T-helper 1 cell treated with Interleukin-12 subunit alpha and Interleukin-12 subunit beta and Interleukin-4 antibody, amounts not matched to agents 30 μg/mL and 1 μg/mL, for 36 hours (primary cell): ENCODE data around the gene ZNF330.
"Not testable (repeated sequence)": the region's sequence is repeated elsewhere in the genome, so short reads cannot be mapped to it uniquely, and the experiment has no call there.

Experiments
- H3K27ac Mint-ChIP-seq: one replicate; pipeline ENCODE4 v1.8.0; 2021; ENCODE audit warnings: mild to moderate bottlenecking, mixed read lengths
- H3K27me3 Mint-ChIP-seq: one replicate; pipeline ENCODE4 v1.8.0; 2021; ENCODE audit warnings: low read depth, mixed read lengths
- H3K36me3 Mint-ChIP-seq: one replicate; pipeline ENCODE4 v1.8.0; 2021; ENCODE audit warnings: low read depth, mixed read lengths
- H3K4me1 Mint-ChIP-seq: one replicate; pipeline ENCODE4 v1.8.0; 2021; ENCODE audit warnings: low read depth, mixed read lengths
- H3K4me3 Mint-ChIP-seq: one replicate; pipeline ENCODE4 v1.8.0; 2021; ENCODE audit warnings: mild to moderate bottlenecking, moderate library complexity, mixed read lengths
- H3K9me3 Mint-ChIP-seq: one replicate; pipeline ENCODE4 v1.8.0; 2021; ENCODE audit warnings: mixed read lengths

ZNF330 gene

DNA sequence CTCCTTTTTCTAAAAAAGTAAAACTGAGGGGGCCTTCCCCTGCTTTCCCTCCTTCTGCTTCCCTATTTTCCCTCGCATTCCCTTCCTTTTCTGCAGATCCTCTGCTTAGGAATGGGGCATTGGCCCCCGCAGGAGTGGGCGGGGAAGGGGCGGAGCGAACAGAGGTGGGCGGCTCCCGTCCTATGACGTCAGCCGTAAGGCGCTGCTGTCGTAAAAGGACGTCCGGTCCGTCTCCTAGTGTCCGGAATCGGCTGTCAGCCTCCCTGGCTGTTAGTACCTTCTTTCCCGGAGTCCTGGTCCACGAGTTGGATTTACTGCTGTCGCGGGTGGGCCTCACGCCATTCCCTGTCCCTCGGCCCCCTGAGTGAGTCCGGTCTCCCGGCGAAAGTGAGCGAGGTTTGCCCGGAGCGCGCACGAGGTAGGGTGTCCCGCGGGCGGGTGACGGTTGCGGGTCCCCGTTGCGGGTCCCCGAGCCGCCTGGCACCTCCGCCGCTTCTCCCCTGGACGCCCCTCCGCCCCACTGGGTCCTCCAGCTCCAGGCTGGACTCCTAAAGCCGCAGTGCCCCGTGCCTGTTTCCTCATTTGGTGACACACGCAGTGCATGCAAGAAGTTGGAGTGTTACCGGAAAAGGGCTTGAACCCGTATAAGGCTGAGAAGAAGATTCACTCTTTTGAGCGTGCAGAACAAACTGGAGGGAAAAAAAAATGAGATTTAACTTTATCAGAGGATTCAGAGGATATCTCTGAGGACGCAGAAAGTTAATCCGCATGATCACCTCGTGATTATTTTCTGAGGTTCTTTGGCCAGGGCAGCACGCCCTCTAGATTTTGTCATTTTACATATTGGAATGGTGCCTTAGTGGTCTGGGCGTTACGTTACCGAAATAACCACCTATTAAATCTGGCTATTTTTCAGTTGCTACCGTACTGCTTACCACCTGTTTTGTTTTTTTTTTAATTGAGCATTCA is at the start of gene ZNF330:
Gene ZNF330 (plus strand): TSS at position 205 of the 969 bp plus-strand sequence. CDS start 1,477 bp downstream, outside the sequence.
- no peaks in the 10 kb centered on the region for H3K9me3 Mint-ChIP-seq
- peaks cover 22% of the 10 kb centered on the region for H3K4me1 Mint-ChIP-seq
- H3K36me3 Mint-ChIP-seq: peaks cover 18% of the 10 kb centered on the region
- H3K4me3 Mint-ChIP-seq: peak within 1 kb of the TSS; percentile 94
- peak within 1 kb of the TSS; percentile 98 for H3K27ac Mint-ChIP-seq
- no peaks in the 10 kb centered on the region for H3K27me3 Mint-ChIP-seq

- Mint-ChIP-seq H3K9me3 (no peaks in the 10 kb centered on the region), H3K36me3 (no peaks in the 10 kb centered on the region), H3K4me1 (no peaks in the 10 kb centered on the region), H3K27me3 (peaks cover 4% of the 10 kb centered on the region), H3K4me3 (no peak overlapping the region), H3K27ac (no peak overlapping the region)
Observed at GRCh38 chr4:141174457-141174856, 46.2 kb upstream of the ZNF330 start.

- peaks cover 4% of the 10 kb centered on the region for H3K27me3 Mint-ChIP-seq
- H3K27ac Mint-ChIP-seq: no peak overlapping the region
- H3K9me3 Mint-ChIP-seq: no peaks in the 10 kb centered on the region
- H3K36me3 Mint-ChIP-seq: no peaks in the 10 kb centered on the region
- H3K4me1 Mint-ChIP-seq: no peaks in the 10 kb centered on the region
- no peak overlapping the region for H3K4me3 Mint-ChIP-seq
Observed at GRCh38 chr4:141177171-141177570, 43.5 kb upstream of the ZNF330 start.

DNA sequence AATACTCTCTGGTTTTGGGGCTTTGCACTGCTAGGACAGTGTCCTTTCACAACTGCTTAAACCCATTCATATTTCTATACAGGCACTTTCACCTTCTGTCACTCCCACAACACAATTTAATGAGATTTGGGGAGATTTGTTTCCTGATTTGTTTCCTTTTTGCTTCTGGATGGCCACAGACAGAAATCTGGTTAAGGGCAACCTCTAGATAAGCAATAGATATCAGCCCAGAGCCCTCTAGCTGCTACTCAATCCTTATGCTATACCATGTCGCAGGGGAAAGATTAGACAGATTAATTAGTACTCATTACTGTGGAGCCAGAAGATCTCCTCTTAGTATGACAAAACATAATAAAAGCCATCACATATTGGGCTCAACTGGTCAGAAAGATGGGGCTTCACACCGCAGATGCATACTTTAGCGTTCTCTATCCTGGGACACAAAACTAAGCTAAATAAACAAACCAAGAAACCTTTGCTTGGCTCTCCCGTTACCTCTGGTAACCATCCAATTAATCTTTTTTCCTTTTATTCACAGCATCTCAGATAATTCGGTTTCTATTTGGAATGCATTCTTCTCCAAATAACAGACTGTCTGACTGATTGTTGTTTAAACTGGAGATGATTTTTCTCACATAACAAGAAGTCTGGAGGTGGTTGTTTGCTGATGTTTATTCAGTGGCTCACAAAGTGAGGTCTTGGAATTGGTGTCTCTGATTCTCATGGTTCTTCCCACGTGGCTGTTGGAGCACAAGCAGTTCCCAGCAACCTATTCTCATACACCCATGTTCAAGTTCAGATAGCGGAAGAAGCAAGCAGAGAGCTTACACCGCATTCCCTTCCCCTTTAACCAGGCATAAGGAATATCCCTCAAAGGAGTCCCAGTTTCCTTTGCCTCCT is 41.0 kb upstream of the ZNF330 start:
- H3K27me3 Mint-ChIP-seq: no peaks in the 10 kb centered on the region
- H3K27ac Mint-ChIP-seq: no peak overlapping the region
- no peak overlapping the region for H3K4me3 Mint-ChIP-seq
- H3K9me3 Mint-ChIP-seq: no peaks in the 10 kb centered on the region
- no peaks in the 10 kb centered on the region for H3K4me1 Mint-ChIP-seq
- no peaks in the 10 kb centered on the region for H3K36me3 Mint-ChIP-seq

DNA sequence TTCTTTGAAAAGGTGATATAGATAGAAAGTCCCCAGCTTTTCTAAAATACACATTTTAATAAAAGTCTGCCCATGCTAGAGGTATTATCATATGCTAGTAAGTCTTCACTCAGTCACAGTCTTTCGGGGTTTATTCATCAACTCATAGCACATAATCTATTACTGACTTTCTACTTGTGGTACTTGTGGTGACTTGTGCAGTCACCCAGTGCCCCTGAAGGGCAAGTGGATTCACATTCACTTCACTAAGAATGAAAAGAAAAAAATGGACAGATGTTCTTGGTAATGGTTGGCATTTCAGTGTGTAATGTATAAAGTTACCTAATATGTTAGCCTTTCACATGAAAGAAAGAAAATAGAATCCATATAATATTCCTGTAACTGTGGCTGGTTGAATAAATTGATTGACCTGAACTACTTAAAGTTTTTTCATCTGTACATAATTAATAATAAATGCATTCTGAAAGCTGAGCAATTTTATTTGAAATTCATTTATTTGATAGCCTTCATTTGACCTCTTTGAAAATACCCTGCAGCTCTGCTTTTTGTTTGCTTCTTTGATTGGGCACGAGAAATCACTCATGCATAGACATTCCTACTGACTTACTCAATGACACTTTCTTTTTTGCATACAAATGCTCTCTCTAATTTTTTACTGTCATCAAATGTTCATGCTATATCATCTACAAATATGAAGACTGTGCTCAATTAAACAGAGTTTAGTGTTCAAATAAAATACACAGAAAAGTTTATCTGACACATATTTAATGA is 39.5 kb upstream of the ZNF330 start:
- no peaks in the 10 kb centered on the region for H3K4me1 Mint-ChIP-seq
- no peak overlapping the region for H3K27ac Mint-ChIP-seq
- no peaks in the 10 kb centered on the region for H3K9me3 Mint-ChIP-seq
- H3K4me3 Mint-ChIP-seq: no peak overlapping the region
- H3K27me3 Mint-ChIP-seq: peaks cover 5% of the 10 kb centered on the region
- H3K36me3 Mint-ChIP-seq: no peaks in the 10 kb centered on the region

DNA sequence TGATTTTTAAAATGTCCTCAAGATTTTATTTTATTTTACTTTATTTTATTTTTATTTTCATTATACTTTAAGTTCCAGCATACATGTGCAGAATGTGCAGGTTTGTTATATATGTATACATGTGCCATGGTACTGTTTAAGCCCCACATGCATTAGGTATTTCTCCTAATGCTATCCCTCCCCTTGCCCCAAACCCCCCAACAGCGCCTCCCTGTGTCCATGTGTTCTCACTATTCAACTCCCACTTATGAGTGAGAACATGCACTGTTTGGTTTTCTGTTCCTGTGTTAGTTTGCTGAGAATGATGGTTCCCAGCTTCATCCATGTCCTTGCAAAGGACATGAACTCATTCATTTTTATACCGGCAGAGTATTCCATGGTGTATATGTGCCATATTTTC is 37.2 kb upstream of the ZNF330 start:
- not testable (repeated sequence) for H3K9me3 Mint-ChIP-seq, H3K4me3 Mint-ChIP-seq, H3K27me3 Mint-ChIP-seq, H3K36me3 Mint-ChIP-seq, H3K4me1 Mint-ChIP-seq, H3K27ac Mint-ChIP-seq

GRCh38 chr4:141192564-141192963 is 28.1 kb upstream of the ZNF330 start:
- Mint-ChIP-seq H3K27me3 (no peaks in the 10 kb centered on the region), H3K4me3 (no peak overlapping the region), H3K36me3 (no peaks in the 10 kb centered on the region), H3K27ac (no peak overlapping the region), H3K4me1 (no peaks in the 10 kb centered on the region), H3K9me3 (no peaks in the 10 kb centered on the region)

DNA sequence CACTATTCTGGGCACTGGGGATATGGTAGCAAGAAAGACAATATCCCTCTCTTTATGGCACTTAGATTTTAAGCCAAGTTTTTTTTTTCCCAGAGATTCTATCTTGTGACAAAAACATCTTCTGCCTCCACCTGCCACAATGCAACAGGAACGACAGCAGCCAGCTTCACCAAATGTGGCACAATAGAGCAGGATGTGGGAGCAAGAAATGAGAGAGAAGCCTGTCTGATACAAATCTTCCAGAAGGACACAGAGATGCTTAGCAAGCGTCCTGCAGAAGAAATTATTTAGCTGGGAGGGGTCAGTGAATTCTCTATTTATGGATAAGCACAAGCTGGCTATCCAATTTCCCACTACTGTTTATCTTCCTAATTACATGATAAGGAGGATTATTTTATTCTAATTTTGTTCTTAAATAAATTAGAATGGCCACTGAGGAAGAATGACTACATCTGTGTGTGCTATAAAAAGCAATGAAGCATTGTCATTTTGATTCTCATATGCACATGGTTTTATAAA is 27.1 kb upstream of the ZNF330 start:
- H3K4me1 Mint-ChIP-seq: no peaks in the 10 kb centered on the region
- no peaks in the 10 kb centered on the region for H3K36me3 Mint-ChIP-seq
- H3K27me3 Mint-ChIP-seq: no peaks in the 10 kb centered on the region
- H3K9me3 Mint-ChIP-seq: no peaks in the 10 kb centered on the region
- no peak overlapping the region for H3K4me3 Mint-ChIP-seq
- H3K27ac Mint-ChIP-seq: no peak overlapping the region

GRCh38 chr4:141195095-141195707 is 25.5 kb upstream of the ZNF330 start:
- no peaks in the 10 kb centered on the region for H3K27me3 Mint-ChIP-seq
- no peaks in the 10 kb centered on the region for H3K9me3 Mint-ChIP-seq
- H3K4me3 Mint-ChIP-seq: no peak overlapping the region
- no peaks in the 10 kb centered on the region for H3K36me3 Mint-ChIP-seq
- H3K27ac Mint-ChIP-seq: no peak overlapping the region
- no peaks in the 10 kb centered on the region for H3K4me1 Mint-ChIP-seq

GRCh38 chr4:141196227-141196933 is 24.3 kb upstream of the ZNF330 start:
- H3K27me3 Mint-ChIP-seq: no peaks in the 10 kb centered on the region
- H3K4me1 Mint-ChIP-seq: no peaks in the 10 kb centered on the region
- H3K4me3 Mint-ChIP-seq: no peak overlapping the region
- H3K9me3 Mint-ChIP-seq: no peaks in the 10 kb centered on the region
- no peaks in the 10 kb centered on the region for H3K36me3 Mint-ChIP-seq
- no peak overlapping the region for H3K27ac Mint-ChIP-seq

- Mint-ChIP-seq H3K9me3 (no peaks in the 10 kb centered on the region), H3K27ac (no peak overlapping the region), H3K27me3 (peaks cover 19% of the 10 kb centered on the region), H3K4me1 (no peaks in the 10 kb centered on the region), H3K4me3 (no peak overlapping the region), H3K36me3 (no peaks in the 10 kb centered on the region)
Observed at GRCh38 chr4:141207961-141208360, 12.7 kb upstream of the ZNF330 start.

DNA sequence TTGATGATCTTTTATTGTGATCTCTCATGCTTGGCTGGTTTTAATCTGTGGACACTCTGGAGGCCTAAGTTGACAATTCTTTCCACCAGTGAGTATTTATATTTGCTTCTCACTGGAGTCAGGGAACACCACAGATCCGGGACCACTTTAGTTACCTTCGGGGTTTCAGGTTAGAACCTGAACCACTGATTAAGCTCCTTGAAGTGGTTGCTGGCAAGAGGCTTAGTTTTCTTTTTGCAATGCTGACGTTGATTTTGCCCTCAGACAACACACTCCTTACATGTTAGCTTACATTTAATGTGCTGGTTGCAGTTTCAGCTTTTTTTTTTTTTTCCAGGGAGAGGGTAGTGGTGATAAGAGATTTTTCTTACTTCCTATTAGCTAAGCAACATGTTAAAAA is 10.5 kb upstream of the ZNF330 start:
- H3K9me3 Mint-ChIP-seq: no peaks in the 10 kb centered on the region
- H3K27me3 Mint-ChIP-seq: peaks cover 19% of the 10 kb centered on the region
- H3K36me3 Mint-ChIP-seq: no peaks in the 10 kb centered on the region
- no peak overlapping the region for H3K4me3 Mint-ChIP-seq
- H3K4me1 Mint-ChIP-seq: no peaks in the 10 kb centered on the region
- H3K27ac Mint-ChIP-seq: no peak overlapping the region

GRCh38 chr4:141213550-141213991 is 7.1 kb upstream of the ZNF330 start:
- Mint-ChIP-seq H3K27me3 (peaks cover 19% of the 10 kb centered on the region), H3K36me3 (no peaks in the 10 kb centered on the region), H3K4me3 (no peak overlapping the region), H3K27ac (no peak overlapping the region), H3K9me3 (no peaks in the 10 kb centered on the region), H3K4me1 (no peaks in the 10 kb centered on the region)
